HG02642 (cell line): Measurements from ENCODE around the gene FRAS1.
"Not testable (repeated sequence)": the region's sequence is repeated elsewhere in the genome, so short reads cannot be mapped to it uniquely, and the experiment has no call there.

Source experiments
- ATAC-seq: cut with Tn5 transposase; IDR thresholded peaks from one replicate; pipeline ENCODE4 v1.9.1; 2021; ENCODE audit warnings: mild to moderate bottlenecking; ENCODE audit not compliant: unreplicated experiment, poor library complexity

Gene FRAS1

GRCh38 chr4:78154972-78155590 lies 98.0 kb downstream of the FRAS1 start:
- ATAC-seq = no peak

- no peak for ATAC-seq
These were observed 98.5 kb downstream of the FRAS1 start for GRCh38 chr4:78155616-78156105.

DNA sequence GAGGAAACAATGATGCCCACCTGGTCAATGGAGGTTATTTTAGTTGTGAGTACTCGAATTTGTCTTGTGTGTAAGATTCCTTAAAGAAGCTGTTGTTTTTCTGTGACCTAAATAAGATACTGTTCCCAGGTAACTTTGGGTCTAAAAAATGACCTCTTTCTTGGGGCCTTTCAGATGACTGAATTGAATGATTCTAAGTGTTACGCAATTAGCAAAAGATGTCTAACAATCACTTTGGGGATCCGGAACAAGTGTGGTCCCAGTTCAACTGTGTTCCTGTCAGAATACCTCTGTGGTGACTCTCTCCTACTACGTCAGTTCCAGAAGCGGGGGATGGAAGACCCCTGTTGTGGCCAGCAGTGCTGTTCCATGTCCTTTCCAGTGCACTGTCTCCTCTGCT lies 99.4 kb downstream of the FRAS1 start:
- ATAC-seq = no peak

GRCh38 chr4:78162342-78162741 lies 105.2 kb downstream of the FRAS1 start:
- no peak for ATAC-seq

DNA sequence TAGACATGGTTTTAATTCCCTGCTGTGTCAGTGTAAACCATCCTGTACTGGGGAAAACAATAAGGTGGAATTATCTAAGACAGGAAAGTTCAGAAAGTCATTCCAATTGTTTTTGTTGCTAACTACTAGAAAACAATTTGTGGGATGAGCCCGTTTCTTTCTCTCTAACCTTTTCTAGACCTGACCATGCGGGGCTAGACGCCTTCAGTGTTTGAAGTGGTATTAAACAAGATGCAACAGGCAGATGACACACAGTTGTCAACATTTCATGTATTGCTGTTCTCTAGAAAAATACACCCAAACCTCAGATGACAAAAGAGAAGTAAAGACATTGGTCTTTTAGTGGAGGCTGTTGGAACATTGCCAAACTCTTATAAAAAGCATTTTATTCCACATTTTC lies 105.7 kb downstream of the FRAS1 start:
- ATAC-seq = no peak

GRCh38 chr4:78165758-78166157 lies 108.6 kb downstream of the FRAS1 start:
- ATAC-seq = no peak

- ATAC-seq = no peak
These were observed 109.5 kb downstream of the FRAS1 start for GRCh38 chr4:78166622-78167021.

DNA sequence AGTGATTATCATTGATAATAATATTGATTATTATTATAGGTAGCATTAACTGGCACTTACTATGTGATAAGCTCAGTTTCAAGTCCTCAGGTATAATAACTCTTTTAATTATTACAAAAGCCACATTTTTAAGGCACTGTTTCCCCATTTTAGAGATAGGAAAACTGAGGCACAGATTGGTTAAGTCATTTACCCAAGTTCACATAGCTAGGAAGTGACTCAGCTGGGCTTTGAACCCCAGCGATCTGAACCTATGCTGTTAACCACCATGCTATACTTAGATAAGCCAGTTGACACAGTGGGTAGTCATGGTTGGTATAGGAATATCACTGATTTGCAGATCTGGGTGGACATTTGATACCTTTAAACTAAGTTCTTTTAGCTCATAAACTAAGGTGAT lies 110.4 kb downstream of the FRAS1 start:
- no peak for ATAC-seq

- no peak for ATAC-seq
These were observed 110.9 kb downstream of the FRAS1 start for GRCh38 chr4:78168029-78168428.

GRCh38 chr4:78169728-78170127 lies 112.6 kb downstream of the FRAS1 start:
- ATAC-seq = no peak

DNA sequence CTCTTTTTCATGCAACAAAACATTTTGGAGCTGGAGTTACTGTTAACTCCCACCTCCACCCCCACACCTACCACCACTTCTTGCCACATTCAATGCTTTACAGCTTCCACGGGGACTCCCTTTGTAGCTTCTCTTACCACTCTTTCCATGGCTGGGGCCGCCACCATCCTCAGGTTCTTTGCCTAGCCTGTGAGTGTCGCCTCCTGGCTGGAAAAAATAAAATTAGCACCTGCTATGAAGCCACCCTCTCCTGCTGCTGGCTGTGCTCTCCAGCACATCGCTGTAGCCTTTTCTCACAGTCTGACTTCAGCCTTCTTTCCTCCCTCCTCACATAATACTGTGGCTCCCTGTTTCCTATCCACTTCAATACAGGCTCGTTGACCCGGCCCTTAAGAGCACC lies 114.4 kb downstream of the FRAS1 start:
- no peak for ATAC-seq

DNA sequence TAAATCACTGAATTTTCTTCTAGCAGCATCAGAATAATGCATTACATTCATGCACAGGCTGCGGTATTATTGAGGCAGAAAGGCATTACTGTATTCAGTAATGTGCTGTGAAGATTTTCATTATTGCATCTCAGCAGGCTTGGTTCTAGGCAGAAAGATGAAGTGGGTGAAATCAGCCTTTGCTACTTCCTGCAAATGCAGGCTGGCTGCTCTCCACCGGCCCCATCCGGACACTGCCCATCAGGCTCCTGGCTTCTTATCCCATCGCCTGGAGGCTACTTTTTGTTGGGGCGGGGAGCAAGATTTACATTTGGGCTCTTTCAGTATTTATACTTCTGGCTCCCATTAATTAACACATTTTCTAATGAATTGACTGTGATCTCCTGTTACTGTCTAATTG lies 117.8 kb downstream of the FRAS1 start:
- ATAC-seq = no peak

DNA sequence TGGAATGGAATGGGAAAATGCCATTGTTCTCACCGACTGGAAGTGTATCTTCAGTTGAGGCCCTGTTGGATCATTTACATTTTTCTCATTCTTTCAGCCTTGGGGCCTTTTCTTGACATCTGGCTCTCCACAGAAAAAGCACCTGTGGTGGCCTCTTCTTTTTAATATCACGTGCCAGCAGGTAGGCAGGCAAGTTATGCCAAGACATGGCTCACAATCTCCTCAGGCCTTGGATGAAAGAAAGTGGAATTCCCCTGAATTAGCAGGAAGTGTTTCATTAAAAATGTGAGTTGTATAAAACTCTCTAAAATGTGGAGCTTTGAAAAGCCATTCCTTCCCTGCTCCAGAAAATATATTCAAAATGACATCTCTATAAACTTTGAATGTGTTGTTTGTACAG lies 122.1 kb downstream of the FRAS1 start:
- ATAC-seq = no peak

DNA sequence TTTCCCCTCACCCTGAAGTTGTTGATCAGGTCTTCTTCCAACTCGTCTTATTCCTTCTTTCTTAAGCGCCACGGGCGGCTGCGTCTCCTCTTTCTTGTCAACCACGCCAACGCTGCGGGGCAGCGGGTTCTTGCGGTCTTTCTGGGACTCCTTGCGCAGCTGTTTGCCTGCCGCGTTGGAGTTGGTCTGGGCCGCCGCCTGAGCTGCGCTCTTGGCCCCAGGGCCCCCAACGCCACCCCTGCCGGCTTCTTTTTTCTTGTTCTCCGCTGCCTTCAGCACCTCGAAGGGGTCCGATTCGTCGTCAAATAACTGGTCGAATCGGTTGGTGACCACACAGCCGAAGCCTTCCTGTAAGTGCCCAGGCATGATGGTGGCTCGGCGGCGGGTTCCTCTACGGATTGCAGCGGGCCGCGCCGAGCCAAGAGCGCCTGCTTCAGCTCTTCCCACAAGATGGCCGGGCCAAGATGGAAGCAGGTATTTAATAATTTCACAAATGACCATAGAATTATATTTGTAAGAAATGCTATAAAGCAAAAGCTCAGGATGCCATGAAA lies 124.6 kb downstream of the FRAS1 start:
- ATAC-seq = not testable (repeated sequence)

DNA sequence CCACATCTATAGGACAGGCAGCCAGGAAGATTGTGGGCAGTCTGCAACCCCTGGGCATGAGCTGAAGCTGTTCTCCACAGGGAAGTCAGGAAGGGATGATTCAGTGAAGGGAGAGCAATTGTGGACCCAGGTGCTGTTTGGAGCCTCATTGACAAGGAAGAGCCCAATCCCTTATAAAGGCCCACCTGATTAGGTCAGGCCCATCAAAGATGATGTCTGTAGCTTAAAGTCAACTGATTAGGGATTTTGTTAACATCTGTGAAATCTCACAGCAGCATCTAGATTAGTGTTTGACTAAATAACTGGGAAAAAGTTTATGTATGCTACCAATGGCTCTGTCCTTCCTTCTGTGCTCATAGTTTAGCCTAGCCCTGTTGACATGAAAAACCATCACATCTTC lies 127.5 kb downstream of the FRAS1 start:
- no peak for ATAC-seq

GRCh38 chr4:78185117-78185516 lies 128.0 kb downstream of the FRAS1 start:
- ATAC-seq = no peak

DNA sequence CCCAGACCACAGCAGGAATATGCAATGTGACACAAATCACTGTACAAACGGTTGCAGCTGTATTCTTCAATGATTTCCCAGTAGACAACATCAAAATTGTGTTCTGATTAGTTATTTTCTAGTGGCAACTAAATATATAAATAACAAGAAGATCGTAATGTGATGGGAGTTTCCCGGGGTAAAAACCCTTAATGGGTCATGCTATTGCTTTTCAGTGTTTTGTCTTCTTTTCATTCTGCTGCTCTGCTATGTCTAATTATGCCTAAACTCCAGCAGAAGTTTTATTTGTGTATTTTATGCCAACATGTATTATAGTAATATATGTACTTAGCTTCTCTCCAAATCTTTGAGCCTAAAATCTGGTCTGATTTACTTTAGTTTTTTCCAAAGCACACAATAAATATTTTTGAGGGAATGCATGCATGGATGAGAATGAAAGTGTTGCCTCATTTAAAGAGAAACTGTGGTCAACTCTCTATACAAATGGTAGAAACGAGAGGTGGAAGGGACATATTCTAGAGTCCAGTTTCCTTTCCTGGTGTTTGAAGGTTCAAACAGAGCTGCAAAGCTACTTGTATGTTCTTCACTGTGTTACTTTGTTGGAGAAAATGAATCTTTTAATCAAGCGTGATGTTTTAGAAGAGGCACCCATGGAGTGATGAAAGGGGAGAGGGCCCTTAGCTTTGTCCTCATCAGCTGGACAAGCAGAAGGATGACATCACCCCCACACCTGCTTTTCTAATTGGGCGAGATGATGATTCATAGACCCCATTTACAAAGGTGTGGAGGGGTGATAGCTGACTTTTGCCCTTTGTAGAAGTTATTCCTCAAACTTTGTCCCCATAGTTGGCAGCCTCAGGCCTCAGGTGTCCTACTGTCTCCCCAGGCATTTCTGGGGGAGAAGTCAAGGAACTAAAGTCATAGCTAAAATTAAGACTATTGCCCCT lies 129.7 kb downstream of the FRAS1 start:
- no peak for ATAC-seq

DNA sequence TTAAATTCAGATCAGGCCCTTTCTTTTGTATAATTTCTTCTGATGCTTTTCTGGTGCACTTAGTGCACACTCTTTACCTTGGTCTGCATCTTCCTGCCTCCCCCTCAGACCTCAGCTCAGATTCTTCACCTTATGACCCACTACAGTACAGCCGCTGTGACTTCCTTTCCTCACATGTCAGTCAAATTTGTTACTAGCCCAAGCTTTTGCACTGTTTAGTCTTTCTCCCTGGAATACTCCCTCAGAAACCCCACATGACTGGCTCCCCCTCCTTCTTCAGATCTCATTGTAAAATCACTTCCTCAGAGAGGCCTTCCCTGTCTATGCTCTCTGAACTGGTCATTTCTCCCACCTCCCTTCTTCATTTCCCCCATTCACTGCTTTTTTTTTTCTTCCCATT lies 132.9 kb downstream of the FRAS1 start:
- ATAC-seq = no peak

- no peak for ATAC-seq
These were observed 133.5 kb downstream of the FRAS1 start for GRCh38 chr4:78190595-78190994.

GRCh38 chr4:78197947-78198346 lies 140.8 kb downstream of the FRAS1 start:
- no peak for ATAC-seq

- ATAC-seq = no peak
These were observed 142.9 kb downstream of the FRAS1 start for GRCh38 chr4:78199984-78200383.
